ENCODE measurements around the gene WDFY1. TPM values are rescaled to one million over a fixed set of nuclear protein-coding genes. Genes with fewer than 3 reads are reported as not detected.

Gene WDFY1
- total and polyA plus RNA-seq, 9 donors = 24.7 to 39.5 (median 27.5) TPM

- H3K27me3 ChIP-seq (ENCODE audit: control insufficient read depth, insufficient read depth, low read length) = no peaks in the 10 kb centered on the region
- H3K27ac ChIP-seq (ENCODE audit: low read length) = peak overlapping the region; percentile 65
- DNase-seq = peak; percentile 65
- H3K4me1 ChIP-seq (ENCODE audit: control insufficient read depth, insufficient read depth, low read length) = peaks cover 12% of the 10 kb centered on the region
- no peak overlapping the region for H3K4me3 ChIP-seq (ENCODE audit: low read length)
- no peaks in the 10 kb centered on the region for H3K36me3 ChIP-seq (ENCODE audit: control insufficient read depth, insufficient read depth, low read length)
- no CpG with 5 or more reads among the region's 6 CpGs for WGBS (ENCODE audit: insufficient coverage)
- H3K9me3 ChIP-seq (replicated peaks; ENCODE audit: control insufficient read depth, low read depth, low read length) = no peaks in the 10 kb centered on the region
These were observed 12.0 kb downstream of the WDFY1 start for GRCh38 chr2:223932816-223933800.

DNA sequence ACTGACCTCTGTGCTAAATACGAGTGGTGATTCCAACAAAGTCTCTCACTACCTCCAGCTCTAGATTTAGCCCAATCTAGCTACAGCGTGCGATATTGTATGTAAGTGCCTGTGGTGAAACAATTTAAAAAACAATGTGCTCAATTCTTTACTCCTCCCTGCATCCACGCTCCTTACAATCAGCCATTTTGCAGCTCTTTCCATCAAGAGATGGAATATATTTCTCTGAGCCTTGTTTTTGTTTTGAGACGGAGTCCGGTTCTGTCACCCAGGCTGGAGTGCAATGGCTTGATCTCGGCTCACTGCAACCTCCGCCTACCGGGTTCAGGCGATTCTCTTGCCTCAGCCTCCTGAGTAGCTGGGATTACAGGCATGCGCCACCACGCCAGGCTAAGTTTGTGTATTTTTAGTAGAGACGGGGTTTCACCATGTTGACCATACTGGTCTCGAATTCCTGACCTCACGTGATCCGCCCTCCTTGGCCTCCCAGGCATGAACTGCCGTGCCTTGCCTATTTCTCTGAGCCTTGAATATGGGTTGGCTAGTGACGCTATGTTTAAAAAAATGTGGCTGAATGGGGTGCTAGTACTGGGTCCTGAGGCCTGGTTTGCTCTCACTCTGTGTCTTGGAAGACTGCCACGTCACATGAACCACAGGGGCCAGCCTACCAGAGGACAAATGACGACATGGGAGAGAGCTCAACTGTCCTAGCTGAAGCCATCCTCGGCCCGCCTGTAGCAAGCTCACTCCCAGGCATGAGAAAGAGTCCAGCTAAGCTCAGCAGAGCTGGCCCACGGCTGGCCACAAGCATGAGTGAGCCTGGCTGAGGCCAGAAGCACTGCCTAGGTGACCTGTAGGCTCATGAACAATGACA is 14.8 kb downstream of the WDFY1 start:
- Histone ChIP-seq H3K27ac (ENCODE audit: low read length) (no peak overlapping the region), H3K27me3 (ENCODE audit: control insufficient read depth, insufficient read depth, low read length) (no peaks in the 10 kb centered on the region), H3K36me3 (ENCODE audit: control insufficient read depth, insufficient read depth, low read length) (no peaks in the 10 kb centered on the region), H3K9me3 (replicated peaks; ENCODE audit: control insufficient read depth, low read depth, low read length) (peaks cover 11% of the 10 kb centered on the region), H3K4me1 (ENCODE audit: control insufficient read depth, insufficient read depth, low read length) (peaks cover 7% of the 10 kb centered on the region), H3K4me3 (ENCODE audit: low read length) (no peak overlapping the region)
- DNase-seq = peak; percentile 41
- 84% methylated on average over 17 of the region's 23 CpGs for WGBS (ENCODE audit: insufficient coverage)

DNA sequence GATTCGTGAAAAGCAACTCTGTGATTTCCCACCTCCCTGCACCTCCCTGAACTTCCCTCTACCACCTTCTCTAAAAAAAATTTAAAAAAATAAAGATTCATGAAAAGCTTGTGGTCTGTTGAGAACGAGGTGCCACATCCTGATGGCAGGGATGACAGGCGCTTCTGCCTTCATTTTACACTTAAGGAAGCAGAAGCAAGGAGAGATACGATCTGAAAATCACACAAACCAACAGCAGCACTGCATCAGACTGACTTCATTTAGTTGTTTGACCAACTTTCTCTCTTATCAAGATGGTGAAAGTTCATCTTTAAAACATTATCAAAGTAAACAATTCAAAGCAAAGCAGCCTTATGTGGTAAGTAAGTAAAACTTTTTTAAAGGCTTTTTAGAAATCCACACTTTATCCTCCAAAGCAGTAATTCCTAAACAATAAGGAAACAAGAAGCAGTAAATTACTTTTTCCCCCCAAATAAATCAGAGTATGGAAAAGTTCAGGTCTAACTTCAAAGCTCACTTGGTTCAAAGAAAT is 15.5 kb downstream of the WDFY1 start:
- Histone ChIP-seq H3K27me3 (ENCODE audit: control insufficient read depth, insufficient read depth, low read length) (no peaks in the 10 kb centered on the region), H3K4me3 (ENCODE audit: low read length) (no peak overlapping the region), H3K27ac (ENCODE audit: low read length) (no peak overlapping the region), H3K9me3 (replicated peaks; ENCODE audit: control insufficient read depth, low read depth, low read length) (peaks cover 11% of the 10 kb centered on the region), H3K4me1 (ENCODE audit: control insufficient read depth, insufficient read depth, low read length) (peaks cover 7% of the 10 kb centered on the region), H3K36me3 (ENCODE audit: control insufficient read depth, insufficient read depth, low read length) (no peaks in the 10 kb centered on the region)
- WGBS (ENCODE audit: insufficient coverage) = 69% methylated on average over 3 of the region's 4 CpGs
- DNase-seq = no peak

DNA sequence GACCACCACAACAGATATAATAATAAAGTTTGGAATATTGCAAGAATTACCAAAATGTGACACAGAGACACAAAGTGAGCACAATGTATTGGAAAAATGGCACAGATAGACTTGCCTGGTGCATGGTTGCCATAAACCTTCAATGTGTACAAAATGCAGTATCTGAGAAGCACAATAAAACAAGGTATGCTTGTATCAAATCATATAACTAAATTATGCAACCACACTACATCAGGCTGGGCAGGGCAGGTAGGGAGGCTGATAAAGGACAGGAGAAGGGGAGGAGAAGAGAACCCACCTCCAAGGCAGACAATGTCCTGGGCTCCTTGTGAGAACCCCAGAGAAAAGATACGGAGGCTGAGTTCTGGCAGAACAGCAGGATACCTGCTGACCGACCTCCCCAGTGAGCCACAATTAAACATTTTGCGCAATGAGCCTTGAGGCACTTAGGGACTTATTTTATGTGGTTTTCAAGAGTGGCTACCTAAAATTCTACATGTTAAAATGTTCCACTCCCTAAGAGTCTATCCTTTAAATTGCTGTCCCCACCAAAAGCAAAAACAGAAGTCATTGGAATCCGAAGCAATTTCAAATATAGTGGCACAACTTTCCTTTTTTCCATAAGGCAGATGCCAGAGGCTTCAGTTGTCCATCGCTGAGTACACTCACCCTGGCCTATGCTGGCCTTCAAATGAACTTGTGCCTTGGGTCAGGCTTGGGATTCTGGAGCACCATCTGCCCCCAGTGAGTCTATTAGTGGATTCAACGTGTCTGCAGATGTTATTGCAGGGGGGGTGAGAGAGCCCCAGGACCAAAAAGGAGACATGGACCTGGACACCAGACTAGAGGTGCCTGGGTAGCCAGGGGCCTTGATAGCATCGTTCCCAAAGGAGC is 16.8 kb downstream of the WDFY1 start:
- Histone ChIP-seq H3K36me3 (ENCODE audit: control insufficient read depth, insufficient read depth, low read length) (no peaks in the 10 kb centered on the region), H3K4me3 (ENCODE audit: low read length) (no peak overlapping the region), H3K27me3 (ENCODE audit: control insufficient read depth, insufficient read depth, low read length) (no peaks in the 10 kb centered on the region), H3K27ac (ENCODE audit: low read length) (no peak overlapping the region), H3K9me3 (replicated peaks; ENCODE audit: control insufficient read depth, low read depth, low read length) (peaks cover 11% of the 10 kb centered on the region), H3K4me1 (ENCODE audit: control insufficient read depth, insufficient read depth, low read length) (peaks cover 5% of the 10 kb centered on the region)
- no peak for DNase-seq
- WGBS (ENCODE audit: insufficient coverage) = 93% methylated on average over 4 of the region's 7 CpGs

GRCh38 chr2:223925106-223925505 is 20.0 kb downstream of the WDFY1 start:
- no peak overlapping the region for H3K4me3 ChIP-seq (ENCODE audit: low read length)
- H3K4me1 ChIP-seq (ENCODE audit: control insufficient read depth, insufficient read depth, low read length) = no peaks in the 10 kb centered on the region
- no CpG with 5 or more reads among the region's 3 CpGs for WGBS (ENCODE audit: insufficient coverage)
- DNase-seq = no peak
- no peaks in the 10 kb centered on the region for H3K36me3 ChIP-seq (ENCODE audit: control insufficient read depth, insufficient read depth, low read length)
- H3K27ac ChIP-seq (ENCODE audit: low read length) = no peak overlapping the region
- peaks cover 11% of the 10 kb centered on the region for H3K9me3 ChIP-seq (replicated peaks; ENCODE audit: control insufficient read depth, low read depth, low read length)
- no peaks in the 10 kb centered on the region for H3K27me3 ChIP-seq (ENCODE audit: control insufficient read depth, insufficient read depth, low read length)

DNA sequence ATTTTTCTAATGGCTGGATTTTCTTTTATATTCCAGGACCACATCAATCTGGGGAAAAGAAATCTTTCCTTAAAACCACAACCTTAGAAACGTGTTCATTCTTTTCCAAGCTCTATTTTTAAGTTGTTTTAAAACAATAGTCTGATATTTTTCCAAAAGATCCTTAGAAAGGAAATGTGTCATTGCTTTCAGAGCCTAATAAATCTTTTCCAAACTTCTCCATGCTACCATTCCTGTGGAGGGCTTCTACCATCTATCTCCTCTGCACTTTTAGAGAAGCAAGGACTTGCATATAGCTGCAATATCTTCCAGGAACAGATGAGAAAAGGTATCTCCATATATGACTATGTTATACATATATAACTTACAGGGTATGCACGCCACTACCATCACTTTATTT is 21.2 kb downstream of the WDFY1 start:
- WGBS (ENCODE audit: insufficient coverage) = no CpG with 5 or more reads among the region's 2 CpGs

DNA sequence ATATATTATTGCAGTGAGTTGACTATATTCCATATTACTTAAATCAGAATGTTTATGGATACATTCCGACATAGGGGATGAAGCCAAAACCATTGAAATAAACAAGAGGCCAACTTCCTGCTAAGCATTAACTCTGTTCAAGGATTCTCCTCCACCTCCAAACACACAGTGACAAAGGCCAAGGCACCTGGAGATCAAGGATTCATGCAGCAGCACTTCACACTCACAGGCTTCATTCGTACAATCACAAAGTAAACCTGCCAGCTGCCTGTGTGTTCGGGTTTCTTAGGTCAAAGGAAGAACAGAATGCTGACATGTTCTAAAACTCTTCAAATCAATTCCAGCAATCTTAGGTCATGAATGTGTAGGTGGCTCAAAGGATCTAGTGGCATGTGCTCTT is 22.8 kb downstream of the WDFY1 start:
- Histone ChIP-seq H3K27ac (ENCODE audit: low read length) (no peak overlapping the region), H3K4me1 (ENCODE audit: control insufficient read depth, insufficient read depth, low read length) (no peaks in the 10 kb centered on the region), H3K4me3 (ENCODE audit: low read length) (no peak overlapping the region), H3K27me3 (ENCODE audit: control insufficient read depth, insufficient read depth, low read length) (no peaks in the 10 kb centered on the region), H3K36me3 (ENCODE audit: control insufficient read depth, insufficient read depth, low read length) (peaks cover 2% of the 10 kb centered on the region), H3K9me3 (replicated peaks; ENCODE audit: control insufficient read depth, low read depth, low read length) (peaks cover 8% of the 10 kb centered on the region)
- DNase-seq = no peak
- WGBS (ENCODE audit: insufficient coverage) = no CpG with 5 or more reads among the region's 3 CpGs

More for the DNA sequence above, 21.2 kb downstream of the WDFY1 start:
- Histone ChIP-seq H3K36me3 (ENCODE audit: control insufficient read depth, insufficient read depth, low read length) (no peaks in the 10 kb centered on the region), H3K4me3 (ENCODE audit: low read length) (no peak overlapping the region), H3K27me3 (ENCODE audit: control insufficient read depth, insufficient read depth, low read length) (no peaks in the 10 kb centered on the region), H3K4me1 (ENCODE audit: control insufficient read depth, insufficient read depth, low read length) (no peaks in the 10 kb centered on the region), H3K9me3 (replicated peaks; ENCODE audit: control insufficient read depth, low read depth, low read length) (peaks cover 11% of the 10 kb centered on the region), H3K27ac (ENCODE audit: low read length) (no peak overlapping the region)
- no peak for DNase-seq

- H3K9me3 ChIP-seq (replicated peaks; ENCODE audit: control insufficient read depth, low read depth, low read length) = no peaks in the 10 kb centered on the region
- peaks cover 8% of the 10 kb centered on the region for H3K36me3 ChIP-seq (ENCODE audit: control insufficient read depth, insufficient read depth, low read length)
- H3K27me3 ChIP-seq (ENCODE audit: control insufficient read depth, insufficient read depth, low read length) = no peaks in the 10 kb centered on the region
- DNase-seq = no peak
- H3K27ac ChIP-seq (ENCODE audit: low read length) = no peak overlapping the region
- no peak overlapping the region for H3K4me3 ChIP-seq (ENCODE audit: low read length)
- no peaks in the 10 kb centered on the region for H3K4me1 ChIP-seq (ENCODE audit: control insufficient read depth, insufficient read depth, low read length)
These were observed 23.9 kb downstream of the WDFY1 start for GRCh38 chr2:223921204-223921603.

DNA sequence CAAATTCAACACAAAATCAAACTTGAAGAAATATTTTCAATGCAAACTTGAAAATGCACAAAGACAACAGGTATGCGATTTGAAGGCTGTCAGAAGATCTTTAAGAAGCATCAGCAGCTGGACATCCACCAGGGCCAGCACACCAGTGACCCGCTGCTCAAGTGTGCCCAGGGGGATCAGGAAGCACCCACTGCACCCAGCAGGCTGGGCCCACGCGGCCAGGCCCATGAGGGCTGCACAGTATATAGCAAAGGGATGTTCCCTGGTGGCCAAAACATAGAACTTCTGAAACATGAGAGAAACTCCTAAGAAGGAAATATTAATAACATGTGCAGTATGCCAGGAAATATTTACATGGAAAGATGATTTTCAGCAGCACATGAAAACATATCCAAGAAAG is 25.0 kb downstream of the WDFY1 start:
- 86% methylated on average over 2 of the region's 4 CpGs for WGBS (ENCODE audit: insufficient coverage)
- Histone ChIP-seq H3K36me3 (ENCODE audit: control insufficient read depth, insufficient read depth, low read length) (peaks cover 8% of the 10 kb centered on the region), H3K4me1 (ENCODE audit: control insufficient read depth, insufficient read depth, low read length) (no peaks in the 10 kb centered on the region)

More for the DNA sequence above, 25.0 kb downstream of the WDFY1 start:
- Histone ChIP-seq H3K27me3 (ENCODE audit: control insufficient read depth, insufficient read depth, low read length) (no peaks in the 10 kb centered on the region), H3K27ac (ENCODE audit: low read length) (no peak overlapping the region), H3K9me3 (replicated peaks; ENCODE audit: control insufficient read depth, low read depth, low read length) (no peaks in the 10 kb centered on the region), H3K4me3 (ENCODE audit: low read length) (no peak overlapping the region)
- DNase-seq = no peak

All from muscle of leg (tissue), 11 donors.